ENCODE measurements around the gene PTCD1.
A peak's percentile ranks its signal among the peaks of the same experiment; 100 is the strongest.
"Not testable (repeated sequence)": the region's sequence is repeated elsewhere in the genome, so short reads cannot be mapped to it uniquely, and the experiment has no call there.

PTCD1 gene

DNA sequence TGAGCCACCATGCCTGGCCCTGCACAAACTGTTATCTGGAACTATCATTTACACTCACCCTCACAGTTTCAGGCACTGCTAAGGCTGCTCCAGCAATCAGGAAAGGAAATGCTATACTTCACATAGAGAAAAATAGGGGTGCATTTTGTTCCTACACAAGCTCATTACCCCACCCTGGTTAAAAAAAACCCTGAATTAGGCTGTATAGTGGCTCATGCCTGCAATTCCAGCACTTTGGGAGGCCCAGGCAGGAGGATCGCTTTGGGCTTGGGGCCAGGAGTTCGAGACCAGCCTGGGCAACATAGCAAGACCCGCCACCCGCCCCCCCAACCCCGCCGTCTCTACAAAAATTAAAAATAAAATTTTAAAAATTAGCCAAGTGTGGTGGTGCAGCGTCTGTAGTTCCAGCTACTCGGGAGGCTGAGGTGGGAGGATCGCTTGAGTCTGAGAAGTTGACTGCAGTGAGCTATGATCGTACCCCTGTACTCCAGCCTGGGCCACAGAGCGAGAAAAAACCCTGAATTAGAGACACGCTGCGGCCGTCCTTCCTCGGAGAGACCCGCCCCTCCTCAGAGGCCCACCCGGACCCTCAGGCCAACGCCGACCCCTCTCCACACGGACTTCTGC is 539 bp downstream of the PTCD1 start:
- Histone ChIP-seq H3K4me1 (ENCODE audit: low read length) (0 out of 2 replicates have a peak, but pooled peaks cover 9% of the 10 kb centered on the region), H4K20me1 (ENCODE audit: insufficient read depth, low read length) (0 out of 2 replicates have a peak, but pooled peaks cover 9% of the 10 kb centered on the region), H3K4me2 (ENCODE audit: low read depth, low read length) (peak overlapping the region; percentile 78), H3K4me3 (ENCODE audit: low read length) (peak overlapping the region; percentile 82), H3K27me3 (replicated peaks; ENCODE audit: insufficient read depth, low read length) (no peaks in the 10 kb centered on the region), H3K9me3 (replicated peaks; ENCODE audit: insufficient read depth, low read length) (no peaks in the 10 kb centered on the region), H3K36me3 (replicated peaks; ENCODE audit: insufficient read depth, low read length) (0 out of 2 replicates have a peak, but pooled peaks cover 3% of the 10 kb centered on the region), H3K27ac (ENCODE audit: low read length) (peak overlapping the region; percentile 42; the same call in 1 of the 2 replicates), H3K79me2 (ENCODE audit: low read length) (peaks cover 61% of the 10 kb centered on the region), H3K9me2 (replicated peaks; ENCODE audit: insufficient read depth, low read length) (no peaks in the 10 kb centered on the region), H3K9ac (ENCODE audit: low read length) (peak overlapping the region; percentile 94), H2AFZ (ENCODE audit: low read length) (peak overlapping the region; percentile 99), H3F3A (ENCODE audit: insufficient read depth, low read length) (peaks cover 10% of the 10 kb centered on the region; the same call in 1 of the 2 replicates)
- DNase-seq = peak; percentile 11
- TF ChIP-seq CTCF (IDR thresholded peaks at IDR 0.05; ENCODE audit: low read length) = no peak
- TF ChIP-seq EZH2 (optimal IDR thresholded peaks at IDR 0.05; ENCODE audit: low read depth, low read length) = no peak
- TF ChIP-seq EZH2phosphoT487 (IDR thresholded peaks at IDR 0.05; ENCODE audit: low read length) = no peak

- Histone ChIP-seq H4K20me1 (ENCODE audit: insufficient read depth, low read length) (no peaks in the 10 kb centered on the region), H3K79me2 (ENCODE audit: low read length) (peaks cover 17% of the 10 kb centered on the region), H3K27ac (ENCODE audit: low read length) (no peak overlapping the region), H3K9me2 (replicated peaks; ENCODE audit: insufficient read depth, low read length) (no peaks in the 10 kb centered on the region), H3K27me3 (replicated peaks; ENCODE audit: insufficient read depth, low read length) (no peaks in the 10 kb centered on the region), H3F3A (ENCODE audit: insufficient read depth, low read length) (peaks cover 6% of the 10 kb centered on the region; the same call in 1 of the 2 replicates), H2AFZ (ENCODE audit: low read length) (no peak overlapping the region), H3K4me3 (ENCODE audit: low read length) (no peak overlapping the region), H3K9ac (ENCODE audit: low read length) (no peak overlapping the region), H3K36me3 (replicated peaks; ENCODE audit: insufficient read depth, low read length) (no peaks in the 10 kb centered on the region), H3K4me2 (ENCODE audit: low read depth, low read length) (no peak overlapping the region), H3K9me3 (replicated peaks; ENCODE audit: insufficient read depth, low read length) (no peaks in the 10 kb centered on the region), H3K4me1 (ENCODE audit: low read length) (0 out of 2 replicates have a peak, but pooled peaks cover 4% of the 10 kb centered on the region)
- DNase-seq = no peak
- TF ChIP-seq EZH2phosphoT487 (IDR thresholded peaks at IDR 0.05; ENCODE audit: low read length) = no peak
- TF ChIP-seq CTCF (IDR thresholded peaks at IDR 0.05; ENCODE audit: low read length) = no peak
- TF ChIP-seq EZH2 (optimal IDR thresholded peaks at IDR 0.05; ENCODE audit: low read depth, low read length) = no peak
Measured at GRCh38 chr7:99433158-99433557, 5.4 kb downstream of the PTCD1 start.

- not testable (repeated sequence) for H3K9me2 ChIP-seq (replicated peaks; ENCODE audit: insufficient read depth, low read length); H3K4me2 ChIP-seq (ENCODE audit: low read depth, low read length); H3K4me1 ChIP-seq (ENCODE audit: low read length)
Measured at GRCh38 chr7:99431756-99432540, 6.7 kb downstream of the PTCD1 start.

More at GRCh38 chr7:99431756-99432540, 6.7 kb downstream of the PTCD1 start:
- H4K20me1 ChIP-seq (ENCODE audit: insufficient read depth, low read length); DNase-seq; H3K9me3 ChIP-seq (replicated peaks; ENCODE audit: insufficient read depth, low read length); H3K79me2 ChIP-seq (ENCODE audit: low read length); H3K36me3 ChIP-seq (replicated peaks; ENCODE audit: insufficient read depth, low read length); H3K27me3 ChIP-seq (replicated peaks; ENCODE audit: insufficient read depth, low read length); H3K27ac ChIP-seq (ENCODE audit: low read length); H3K9ac ChIP-seq (ENCODE audit: low read length); H3K4me3 ChIP-seq (ENCODE audit: low read length); H3F3A ChIP-seq (ENCODE audit: insufficient read depth, low read length); H2AFZ ChIP-seq (ENCODE audit: low read length): not testable (repeated sequence)
